Neural cell (in vitro differentiated cells): ENCODE results near the gene NADK2.

Experiments
- CTCF ChIP-seq: fragments of 450-650 bp; IDR thresholded peaks from 2 replicates; pipeline ENCODE4 v1.5.1; 2014; ENCODE audit warnings: antibody characterized with exemption, mild to moderate bottlenecking, moderate library complexity; ENCODE audit not compliant: poor library complexity, severe bottlenecking
- EZH2 ChIP-seq: fragments of 200-600, 300-800 bp; shearing (Covaris generic), sonication (generic); IDR thresholded peaks from 2 replicates; pipeline ENCODE4 v1.6.1; 2014; ENCODE audit warnings: antibody characterized with exemption, low read length, borderline replicate concordance, mild to moderate bottlenecking; ENCODE audit not compliant: insufficient read depth, poor library complexity, severe bottlenecking
- MXI1 ChIP-seq: fragments of 450-650 bp; conservative IDR thresholded peaks from 2 replicates; pipeline ENCODE4 v1.6.1; 2014; ENCODE audit warnings: antibody characterized with exemption, mild to moderate bottlenecking; ENCODE audit not compliant: poor library complexity, severe bottlenecking
- POLR2AphosphoS5 ChIP-seq: IDR thresholded peaks from 2 replicates; pipeline ENCODE4 v1.6.1; 2012
- REST ChIP-seq: IDR thresholded peaks from 2 replicates; pipeline ENCODE4 v1.6.1; 2012; ENCODE audit warnings: borderline replicate concordance
- SMC3 ChIP-seq: fragments of 450-650 bp; conservative IDR thresholded peaks from 2 replicates; pipeline ENCODE4 v1.6.1; 2014; ENCODE audit warnings: antibody characterized with exemption, mild to moderate bottlenecking, moderate library complexity; ENCODE audit not compliant: poor library complexity
- TAF1 ChIP-seq: IDR thresholded peaks from 2 replicates; pipeline ENCODE4 v1.6.1; 2012; ENCODE audit warnings: low read depth

GRCh38 chr5:36228505-36228904 lies 13.2 kb downstream of the NADK2 start:
- TF ChIP-seq CTCF (no peak), MXI1 (no peak), SMC3 (no peak), POLR2AphosphoS5 (no peak), EZH2 (no peak), REST (no peak), TAF1 (no peak)
